ENCODE measurements around the gene FBXO40. TPM values are rescaled to one million over a fixed set of nuclear protein-coding genes. Genes with fewer than 3 reads are reported as not detected.

The FBXO40 gene
- polyA plus RNA-seq, result under 1 TPM in 1 of 4 donors, not detected in 3; 0.01 TPM
- long read RNA-seq, donor 1, result 0 reads
- long read RNA-seq, donor 2, result 0 reads
- long read RNA-seq, donor 3, result 0 reads
- long read RNA-seq, donor 4, result 0 reads
- long read RNA-seq, donor 5, result 0 reads
- long read RNA-seq, donor 6, result 0 reads
- long read RNA-seq, donor 7, result 0 reads
- long read RNA-seq, donor 8, result 0 reads
- long read RNA-seq, donor 9, result 0 reads
- long read RNA-seq, donor 10, result 0 reads

- peaks cover 0 to 3% (median 0%) of the 10 kb centered on the region in 3 donors for H3K27me3 ChIP-seq (ENCODE audit: control insufficient read depth in 3 of 3, insufficient read depth in 3 of 3, low read length in 3 of 3)
- FAIRE-seq (no peak), DNase-seq (peak; percentile 24 to 52)
- H3K27ac ChIP-seq (ENCODE audit: low read depth in 1 of 3, low read length in 2 of 3), result no peak within 1 kb of the TSS
- WGBS, 3 donors, result 50 to 60% (median 59%) methylated on average over 11 of the region's 11 CpGs
- H3K36me3 ChIP-seq (ENCODE audit: control insufficient read depth in 3 of 3, insufficient read depth in 2 of 3, low read depth in 1 of 3, low read length in 3 of 3), result no peaks in the 10 kb centered on the region
- peaks cover 0 to 2% (median 0%) of the 10 kb centered on the region in 3 donors for H3K4me1 ChIP-seq (ENCODE audit: control insufficient read depth in 3 of 3, insufficient read depth in 2 of 3, low read depth in 1 of 3, low read length in 2 of 3)
- no peak within 1 kb of the TSS for H3K4me3 ChIP-seq (ENCODE audit: low read depth in 1 of 3, low read length in 3 of 3)
- H3K9me3 ChIP-seq (ENCODE audit: control insufficient read depth in 2 of 2, insufficient read depth in 1 of 2, low read depth in 1 of 2, low read length in 1 of 2), result no peaks in the 10 kb centered on the region
Observed at GRCh38 chr3:121592856-121593702, at the start of gene FBXO40. TSS of gene FBXO40 (plus strand) at chr3:121593379. CDS start at chr3:121620576, 27,197 bp downstream.

- FAIRE-seq, result no peak
- Histone ChIP-seq H3K4me3 (ENCODE audit: low read depth in 1 of 3, low read length in 3 of 3) (peak overlapping the region; percentile 37 to 63 (median 56)), H3K4me1 (ENCODE audit: control insufficient read depth in 3 of 3, insufficient read depth in 2 of 3, low read depth in 1 of 3, low read length in 2 of 3) (peaks cover 0 to 8% (median 0%) of the 10 kb centered on the region in 3 donors), H3K27me3 (ENCODE audit: control insufficient read depth in 3 of 3, insufficient read depth in 3 of 3, low read length in 3 of 3) (no peaks in the 10 kb centered on the region), H3K36me3 (ENCODE audit: control insufficient read depth in 3 of 3, insufficient read depth in 2 of 3, low read depth in 1 of 3, low read length in 3 of 3) (peaks cover 0 to 2% (median 0%) of the 10 kb centered on the region in 3 donors), H3K27ac (ENCODE audit: low read depth in 1 of 3, low read length in 2 of 3) (peak overlapping the region in 1 of 3 donors; percentile 41), H3K9me3 (ENCODE audit: control insufficient read depth in 2 of 2, insufficient read depth in 1 of 2, low read depth in 1 of 2, low read length in 1 of 2) (no peaks in the 10 kb centered on the region)
- WGBS, 3 donors, result 1 to 4% (median 3%) methylated on average over 18 of the region's 18 CpGs
- peak in 1 of 2 donors; percentile 28 for DNase-seq
Observed at GRCh38 chr3:121545049-121545573, 48.1 kb upstream of the FBXO40 start.

- DNase-seq, result peak; percentile 95
- Histone ChIP-seq H3K9me3 (ENCODE audit: control insufficient read depth in 2 of 2, insufficient read depth in 1 of 2, low read depth in 1 of 2, low read length in 1 of 2) (no peaks in the 10 kb centered on the region), H3K27ac (ENCODE audit: low read depth in 1 of 3, low read length in 2 of 3) (peak within 1 kb of the TSS; percentile 62 to 91 (median 74)), H3K36me3 (ENCODE audit: control insufficient read depth in 3 of 3, insufficient read depth in 2 of 3, low read depth in 1 of 3, low read length in 3 of 3) (peaks cover 0 to 2% (median 0%) of the 10 kb centered on the region in 3 donors), H3K4me1 (ENCODE audit: control insufficient read depth in 3 of 3, insufficient read depth in 2 of 3, low read depth in 1 of 3, low read length in 2 of 3) (peaks cover 0 to 8% (median 0%) of the 10 kb centered on the region in 3 donors), H3K4me3 (ENCODE audit: low read depth in 1 of 3, low read length in 3 of 3) (peak within 1 kb of the TSS; percentile 37 to 63 (median 62)), H3K27me3 (ENCODE audit: control insufficient read depth in 3 of 3, insufficient read depth in 3 of 3, low read length in 3 of 3) (no peaks in the 10 kb centered on the region)
- WGBS, 3 donors, result 0% methylated on average over 39 to 42 of the region's 42 CpGs
- FAIRE-seq, result peak; percentile 26
Observed at GRCh38 chr3:121545574-121546455, 47.4 kb upstream of the FBXO40 start, which contains the start of gene POLQ. TSS of gene POLQ (minus strand) at chr3:121545988. CDS start at chr3:121545877, 111 bp downstream.

- Histone ChIP-seq H3K9me3 (ENCODE audit: control insufficient read depth in 2 of 2, insufficient read depth in 1 of 2, low read depth in 1 of 2, low read length in 1 of 2) (no peaks in the 10 kb centered on the region), H3K27me3 (ENCODE audit: control insufficient read depth in 3 of 3, insufficient read depth in 3 of 3, low read length in 3 of 3) (no peaks in the 10 kb centered on the region), H3K27ac (ENCODE audit: low read depth in 1 of 3, low read length in 2 of 3) (no peak overlapping the region), H3K4me3 (ENCODE audit: low read depth in 1 of 3, low read length in 3 of 3) (no peak overlapping the region), H3K36me3 (ENCODE audit: control insufficient read depth in 3 of 3, insufficient read depth in 2 of 3, low read depth in 1 of 3, low read length in 3 of 3) (no peaks in the 10 kb centered on the region), H3K4me1 (ENCODE audit: control insufficient read depth in 3 of 3, insufficient read depth in 2 of 3, low read depth in 1 of 3, low read length in 2 of 3) (peaks cover 0 to 8% (median 0%) of the 10 kb centered on the region in 3 donors)
- FAIRE-seq (no peak), DNase-seq (peak in 1 of 2 donors; percentile 22)
- WGBS, 3 donors, result 38 to 40% (median 39%) methylated on average over 4 of the region's 4 CpGs
Observed at GRCh38 chr3:121552379-121552778, 40.8 kb upstream of the FBXO40 start.

GRCh38 chr3:121552797-121553196 lies 40.4 kb upstream of the FBXO40 start:
- 79 to 93% (median 87%) methylated on average over 3 of the region's 3 CpGs for WGBS, 3 donors

GRCh38 chr3:121557426-121557934 lies 35.7 kb upstream of the FBXO40 start:
- no peak overlapping the region for H3K27ac ChIP-seq (ENCODE audit: low read depth in 1 of 3, low read length in 2 of 3)
- no peaks in the 10 kb centered on the region for H3K27me3 ChIP-seq (ENCODE audit: control insufficient read depth in 3 of 3, insufficient read depth in 3 of 3, low read length in 3 of 3)
- H3K36me3 ChIP-seq (ENCODE audit: control insufficient read depth in 3 of 3, insufficient read depth in 2 of 3, low read depth in 1 of 3, low read length in 3 of 3), result no peaks in the 10 kb centered on the region
- 80 to 90% (median 88%) methylated on average over 5 of the region's 5 CpGs for WGBS, 3 donors
- H3K9me3 ChIP-seq (ENCODE audit: control insufficient read depth in 2 of 2, insufficient read depth in 1 of 2, low read depth in 1 of 2, low read length in 1 of 2), result no peaks in the 10 kb centered on the region
- DNase-seq (peak in 1 of 2 donors; percentile 40), FAIRE-seq (no peak)
- no peaks in the 10 kb centered on the region for H3K4me1 ChIP-seq (ENCODE audit: control insufficient read depth in 3 of 3, insufficient read depth in 2 of 3, low read depth in 1 of 3, low read length in 2 of 3)
- H3K4me3 ChIP-seq (ENCODE audit: low read depth in 1 of 3, low read length in 3 of 3), result no peak overlapping the region

More at GRCh38 chr3:121552797-121553196, 40.4 kb upstream of the FBXO40 start:
- H3K36me3 ChIP-seq (ENCODE audit: control insufficient read depth in 3 of 3, insufficient read depth in 2 of 3, low read depth in 1 of 3, low read length in 3 of 3), result no peaks in the 10 kb centered on the region
- H3K27ac ChIP-seq (ENCODE audit: low read depth in 1 of 3, low read length in 2 of 3), result no peak overlapping the region
- no peaks in the 10 kb centered on the region for H3K27me3 ChIP-seq (ENCODE audit: control insufficient read depth in 3 of 3, insufficient read depth in 3 of 3, low read length in 3 of 3)
- H3K9me3 ChIP-seq (ENCODE audit: control insufficient read depth in 2 of 2, insufficient read depth in 1 of 2, low read depth in 1 of 2, low read length in 1 of 2), result no peaks in the 10 kb centered on the region
- H3K4me1 ChIP-seq (ENCODE audit: control insufficient read depth in 3 of 3, insufficient read depth in 2 of 3, low read depth in 1 of 3, low read length in 2 of 3), result peaks cover 0 to 8% (median 0%) of the 10 kb centered on the region in 3 donors
- DNase-seq (no peak), FAIRE-seq (no peak)
- no peak overlapping the region for H3K4me3 ChIP-seq (ENCODE audit: low read depth in 1 of 3, low read length in 3 of 3)

GRCh38 chr3:121562148-121562547 lies 31.0 kb upstream of the FBXO40 start:
- Histone ChIP-seq H3K4me3 (ENCODE audit: low read depth in 1 of 3, low read length in 3 of 3) (no peak overlapping the region), H3K27ac (ENCODE audit: low read depth in 1 of 3, low read length in 2 of 3) (no peak overlapping the region), H3K9me3 (ENCODE audit: control insufficient read depth in 2 of 2, insufficient read depth in 1 of 2, low read depth in 1 of 2, low read length in 1 of 2) (no peaks in the 10 kb centered on the region), H3K36me3 (ENCODE audit: control insufficient read depth in 3 of 3, insufficient read depth in 2 of 3, low read depth in 1 of 3, low read length in 3 of 3) (no peaks in the 10 kb centered on the region), H3K4me1 (ENCODE audit: control insufficient read depth in 3 of 3, insufficient read depth in 2 of 3, low read depth in 1 of 3, low read length in 2 of 3) (no peaks in the 10 kb centered on the region), H3K27me3 (ENCODE audit: control insufficient read depth in 3 of 3, insufficient read depth in 3 of 3, low read length in 3 of 3) (no peaks in the 10 kb centered on the region)
- DNase-seq (no peak), FAIRE-seq (no peak)
